SK-N-SH treated with all-trans-retinoic acid at 6 μM for 48 hours (cell line): ENCODE results near the gene SIGLEC8.
"Not testable (repeated sequence)": the region's sequence is repeated elsewhere in the genome, so short reads cannot be mapped to it uniquely, and the experiment has no call there.

Experiments used
- ATAC-seq: fragments of 200-7000 bp; cut with Tn5 transposase; 3 replicates; pipeline ENCODE4 v1.9.1; 2020; ENCODE audit warnings: mild to moderate bottlenecking, moderate library complexity
- ARNTL ChIP-seq: fragments of 450-650 bp; formaldehyde crosslinking; IDR thresholded peaks from 2 replicates; pipeline ENCODE4 v1.5.0; 2020; ENCODE audit warnings: low read depth, mild to moderate bottlenecking, moderate library complexity, borderline replicate concordance
- CREB5 ChIP-seq: fragments of 250-450 bp; sonication (Bioruptor Pico); IDR thresholded peaks from 2 replicates; pipeline ENCODE4 v1.5.1; 2020; ENCODE audit warnings: low read depth, mild to moderate bottlenecking, moderate library complexity
- ESRRG ChIP-seq: fragments of 250-450 bp; sonication (Bioruptor Pico); IDR thresholded peaks from 2 replicates; pipeline ENCODE4 v1.6.1; 2021; ENCODE audit warnings: mild to moderate bottlenecking
- GLIS3 ChIP-seq: fragments of 250-450 bp; sonication (Bioruptor Pico); IDR thresholded peaks from 2 replicates; pipeline ENCODE4 v1.5.0; 2020; ENCODE audit warnings: mild to moderate bottlenecking, moderate library complexity
- ISL1 ChIP-seq: fragments of 250-450 bp; sonication (Bioruptor Pico); IDR thresholded peaks from 2 replicates; pipeline ENCODE4 v2.1.2; 2022; ENCODE audit warnings: mild to moderate bottlenecking, moderate library complexity
- OSR1 ChIP-seq: fragments of 250-450 bp; sonication (Bioruptor Pico); IDR thresholded peaks from 2 replicates; pipeline ENCODE4 v1.8.0; 2022; ENCODE audit warnings: moderate library complexity, mild to moderate bottlenecking, inconsistent platforms
- POU6F1 ChIP-seq: fragments of 250-450 bp; sonication (Bioruptor Pico); IDR thresholded peaks from 2 replicates; pipeline ENCODE4 v1.8.0; 2021; ENCODE audit warnings: low read depth, mild to moderate bottlenecking, moderate library complexity, borderline replicate concordance
- TCF4 ChIP-seq: fragments of 250-450 bp; sonication (Bioruptor Pico); IDR thresholded peaks from 2 replicates; pipeline ENCODE4 v1.8.0; 2021; ENCODE audit warnings: mild to moderate bottlenecking, moderate library complexity, borderline replicate concordance
- ZC3H10 ChIP-seq: fragments of 250-450 bp; sonication (Bioruptor Pico); IDR thresholded peaks from 2 replicates; pipeline ENCODE4 v1.5.1; 2021; ENCODE audit warnings: mild to moderate bottlenecking, moderate library complexity
- ZFP3 ChIP-seq: fragments of 250-450 bp; sonication (Bioruptor Pico); IDR thresholded peaks from 2 replicates; pipeline ENCODE4 v1.5.0; 2020; ENCODE audit warnings: mild to moderate bottlenecking, moderate library complexity
- ZFP30 ChIP-seq: fragments of 450-650 bp; formaldehyde crosslinking; IDR thresholded peaks from 2 replicates; pipeline ENCODE4 v1.5.0; 2022; ENCODE audit warnings: mild to moderate bottlenecking, moderate library complexity
- ZNF565 ChIP-seq: fragments of 450-650 bp; formaldehyde crosslinking; conservative IDR thresholded peaks from 2 replicates; pipeline ENCODE4 v1.5.0; 2020; ENCODE audit warnings: low read depth, mild to moderate bottlenecking, moderate library complexity
- TF ChIP-seq, protein P1 (sequence below): fragments of 250-450 bp; sonication (Bioruptor Pico); IDR thresholded peaks from 2 replicates; pipeline ENCODE4 v1.5.0; 2020; ENCODE audit warnings: mild to moderate bottlenecking, moderate library complexity

The SIGLEC8 gene

GRCh38 chr19:51503896-51504295 lies 45.6 kb upstream of the SIGLEC8 start (continued):
- TF ChIP-seq POU6F1 (CRISPR knock-in tag) (no peak), ZNF565 (no peak), OSR1 (no peak)

GRCh38 chr19:51503286-51503817 lies 45.1 kb upstream of the SIGLEC8 start:
- no peak for ATAC-seq
- TF ChIP-seq CREB5 (CRISPR knock-in tag), result no peak
- TF ChIP-seq ZNF565, result no peak
- TF ChIP-seq, protein P1, sequence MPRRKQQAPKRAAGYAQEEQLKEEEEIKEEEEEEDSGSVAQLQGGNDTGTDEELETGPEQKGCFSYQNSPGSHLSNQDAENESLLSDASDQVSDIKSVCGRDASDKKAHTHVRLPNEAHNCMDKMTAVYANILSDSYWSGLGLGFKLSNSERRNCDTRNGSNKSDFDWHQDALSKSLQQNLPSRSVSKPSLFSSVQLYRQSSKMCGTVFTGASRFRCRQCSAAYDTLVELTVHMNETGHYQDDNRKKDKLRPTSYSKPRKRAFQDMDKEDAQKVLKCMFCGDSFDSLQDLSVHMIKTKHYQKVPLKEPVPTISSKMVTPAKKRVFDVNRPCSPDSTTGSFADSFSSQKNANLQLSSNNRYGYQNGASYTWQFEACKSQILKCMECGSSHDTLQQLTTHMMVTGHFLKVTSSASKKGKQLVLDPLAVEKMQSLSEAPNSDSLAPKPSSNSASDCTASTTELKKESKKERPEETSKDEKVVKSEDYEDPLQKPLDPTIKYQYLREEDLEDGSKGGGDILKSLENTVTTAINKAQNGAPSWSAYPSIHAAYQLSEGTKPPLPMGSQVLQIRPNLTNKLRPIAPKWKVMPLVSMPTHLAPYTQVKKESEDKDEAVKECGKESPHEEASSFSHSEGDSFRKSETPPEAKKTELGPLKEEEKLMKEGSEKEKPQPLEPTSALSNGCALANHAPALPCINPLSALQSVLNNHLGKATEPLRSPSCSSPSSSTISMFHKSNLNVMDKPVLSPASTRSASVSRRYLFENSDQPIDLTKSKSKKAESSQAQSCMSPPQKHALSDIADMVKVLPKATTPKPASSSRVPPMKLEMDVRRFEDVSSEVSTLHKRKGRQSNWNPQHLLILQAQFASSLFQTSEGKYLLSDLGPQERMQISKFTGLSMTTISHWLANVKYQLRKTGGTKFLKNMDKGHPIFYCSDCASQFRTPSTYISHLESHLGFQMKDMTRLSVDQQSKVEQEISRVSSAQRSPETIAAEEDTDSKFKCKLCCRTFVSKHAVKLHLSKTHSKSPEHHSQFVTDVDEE (CRISPR knock-in tag), result no peak
- TF ChIP-seq TCF4, result no peak

GRCh38 chr19:51501594-51502263 lies 43.5 kb upstream of the SIGLEC8 start, which contains the start of gene SIGLEC12:
Gene SIGLEC12 (minus strand): TSS chr19:51501800. CDS start chr19:51501733, 67 bp downstream.
- TF ChIP-seq OSR1, result no peak
- no peak for TF ChIP-seq CREB5 (CRISPR knock-in tag)
- no peak for TF ChIP-seq ISL1 (CRISPR knock-in tag)
- no peak for TF ChIP-seq ZNF565
- no peak for TF ChIP-seq ZFP30 (CRISPR knock-in tag)
- no peak for TF ChIP-seq ZC3H10
- no peak for TF ChIP-seq ZFP3 (CRISPR knock-in tag)
- TF ChIP-seq ARNTL (CRISPR knock-in tag), result no peak
- TF ChIP-seq ESRRG (CRISPR knock-in tag), result no peak
- TF ChIP-seq GLIS3, result no peak
- TF ChIP-seq, protein P1 (CRISPR knock-in tag), result no peak
- TF ChIP-seq, all 23 proteins: peak for 0
- no peak for ATAC-seq

GRCh38 chr19:51500931-51501330 lies 42.7 kb upstream of the SIGLEC8 start:
- ATAC-seq, result not testable (repeated sequence)

DNA sequence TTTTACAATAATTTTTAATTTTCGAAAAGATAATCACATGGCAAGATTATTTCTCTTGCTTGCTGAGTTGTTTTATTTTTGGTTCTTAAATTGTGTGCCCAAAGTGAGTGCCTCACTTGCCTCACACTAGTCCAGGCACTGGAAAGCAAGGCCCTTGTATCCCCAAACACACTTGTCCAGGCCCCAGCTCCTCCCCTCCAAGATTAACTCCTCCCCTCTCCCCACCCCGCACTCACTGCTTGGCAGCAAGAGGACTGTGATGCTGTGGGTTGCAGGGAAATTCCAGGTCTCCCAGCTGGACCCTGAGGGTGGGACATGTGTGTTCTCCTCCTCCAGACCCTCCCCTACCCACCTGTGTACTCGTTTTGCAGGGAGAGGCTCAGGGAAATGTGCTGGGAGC lies 39.4 kb upstream of the SIGLEC8 start:
- TF ChIP-seq ZNF565, result no peak
- TF ChIP-seq, all 23 proteins: peak for 0
- no peak for ATAC-seq
